GM19193 (cell line): Measurements from ENCODE around the gene ITSN2.

Experiments
- POLR2A ChIP-seq: IDR thresholded peaks from 4 replicates; pipeline ENCODE4 v1.6.1; 2011; ENCODE audit not compliant: insufficient read depth, insufficient read length; ENCODE audit errors: extremely low read depth

ITSN2 gene

DNA sequence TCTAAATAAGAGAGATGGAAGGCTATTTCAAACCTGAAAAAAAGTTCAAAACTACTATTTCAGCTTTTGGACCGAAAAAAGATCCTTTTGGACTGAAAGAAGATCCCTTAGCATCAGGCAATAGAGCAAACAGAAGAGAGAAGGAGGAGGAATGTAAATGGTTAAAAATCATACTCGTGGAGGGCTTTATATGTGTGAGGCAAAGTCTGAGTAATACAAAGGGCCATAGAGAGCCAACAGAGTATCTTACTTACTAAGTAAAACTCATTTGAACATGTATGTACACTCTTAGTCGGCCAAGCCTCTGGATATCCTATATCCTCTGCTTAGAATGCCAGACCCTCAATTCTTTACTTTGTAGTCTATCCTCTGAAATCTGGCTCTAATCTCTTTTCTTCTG is 55.7 kb downstream of the ITSN2 start:
- TF ChIP-seq POLR2A: no peak

DNA sequence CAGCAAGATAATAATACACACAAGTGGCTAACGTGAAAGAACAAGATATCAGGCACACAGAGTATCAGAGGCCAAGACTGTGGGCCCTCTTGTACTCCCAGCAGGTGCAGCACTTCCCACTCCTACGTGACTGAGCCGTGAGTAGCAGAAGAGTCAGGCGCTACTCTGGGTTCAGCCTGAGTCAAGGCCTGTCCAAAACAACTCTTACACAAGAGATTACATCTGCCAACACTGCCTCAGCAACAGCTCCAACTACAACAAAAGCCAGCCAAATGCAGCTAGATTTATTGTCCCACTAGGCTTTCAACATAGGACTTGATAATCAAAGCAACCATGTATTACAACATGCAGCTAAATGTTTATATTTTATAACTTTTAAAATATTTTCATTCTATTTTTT is 56.2 kb downstream of the ITSN2 start:
- no peak for TF ChIP-seq POLR2A

DNA sequence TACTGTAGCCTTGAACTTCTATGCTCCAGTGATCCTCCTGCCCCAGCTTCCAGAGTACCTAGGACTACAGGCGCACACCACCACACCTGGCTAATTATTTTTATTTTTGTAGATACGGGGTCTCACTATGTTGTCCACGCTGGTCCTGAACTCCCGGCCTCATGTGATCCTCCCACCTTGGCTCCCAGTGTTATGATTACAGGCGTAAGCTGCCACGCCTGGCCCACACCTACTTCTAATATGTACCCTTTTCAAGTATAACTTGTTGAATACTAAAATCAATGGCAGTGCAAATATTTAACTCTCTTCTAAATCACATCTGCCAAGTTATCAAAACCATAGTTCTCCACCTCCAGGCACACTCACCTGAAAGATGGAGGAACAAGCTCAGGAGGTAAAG is 58.7 kb downstream of the ITSN2 start:
- TF ChIP-seq POLR2A: no peak

DNA sequence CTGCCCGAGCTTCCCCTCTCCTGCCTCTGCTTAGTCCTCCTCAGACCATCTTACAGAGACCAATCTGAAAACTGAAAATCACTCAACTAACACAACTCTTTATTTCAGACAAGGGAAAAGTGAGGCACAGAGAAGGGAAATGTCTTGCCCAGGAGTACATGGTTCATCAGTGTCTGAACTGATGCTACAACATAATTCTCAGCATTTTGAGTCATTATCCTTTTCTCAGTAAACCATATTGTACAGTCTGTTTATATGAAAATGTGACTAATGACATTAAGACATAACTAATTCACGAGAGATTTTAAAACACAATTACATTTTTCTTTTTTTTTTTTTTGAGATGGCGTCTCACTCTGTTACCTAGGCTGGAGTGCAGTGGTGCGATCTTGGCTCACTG is 62.7 kb downstream of the ITSN2 start:
- TF ChIP-seq POLR2A: no peak

DNA sequence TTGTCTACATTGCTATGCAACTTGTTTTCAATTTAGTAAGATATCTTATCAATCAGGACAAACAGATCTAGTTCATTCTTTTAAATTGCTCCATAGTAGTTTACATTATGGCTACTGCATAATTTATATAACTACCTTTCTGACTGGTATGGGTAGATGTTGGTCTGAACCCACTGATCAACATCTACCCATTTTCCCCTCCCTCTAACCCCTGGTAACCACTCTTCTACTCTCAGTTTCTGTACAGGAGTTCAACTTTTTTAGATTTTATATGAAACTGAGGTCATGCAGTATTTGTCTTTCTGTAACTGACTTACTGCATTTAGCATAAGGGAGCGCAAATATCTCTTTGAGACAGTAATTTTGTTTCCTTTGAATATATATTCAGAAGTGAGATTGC is 73.2 kb downstream of the ITSN2 start:
- TF ChIP-seq POLR2A: no peak

DNA sequence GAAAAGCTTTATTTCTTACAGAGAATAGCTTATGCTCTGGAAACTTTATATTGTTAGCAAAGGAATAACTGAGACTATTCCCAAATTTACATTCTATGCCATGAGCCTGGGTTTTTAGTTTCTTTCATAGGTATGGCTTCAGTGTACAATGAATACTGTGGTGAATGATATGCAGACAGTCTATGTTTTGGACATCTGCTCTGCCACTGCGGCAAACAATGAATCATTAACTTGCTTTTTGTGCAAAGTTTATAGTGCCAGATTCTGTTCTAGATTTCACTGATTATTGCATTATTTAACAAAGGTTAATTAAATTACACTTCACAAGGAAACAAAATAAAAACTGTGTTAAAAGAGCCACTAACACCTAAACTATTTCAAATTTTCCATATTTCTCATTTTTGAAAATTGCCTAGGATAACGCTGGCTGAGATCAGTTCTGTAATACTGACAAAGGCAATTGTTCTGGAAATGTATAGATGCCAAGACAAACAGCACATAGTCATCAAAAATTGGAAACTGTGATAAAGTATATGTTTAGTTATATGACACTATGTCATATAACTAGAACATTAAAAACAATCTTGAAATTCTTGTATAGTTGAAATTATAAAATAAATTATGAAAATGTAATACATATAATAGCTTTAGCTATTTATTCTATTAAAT is 74.7 kb downstream of the ITSN2 start:
- no peak for TF ChIP-seq POLR2A

DNA sequence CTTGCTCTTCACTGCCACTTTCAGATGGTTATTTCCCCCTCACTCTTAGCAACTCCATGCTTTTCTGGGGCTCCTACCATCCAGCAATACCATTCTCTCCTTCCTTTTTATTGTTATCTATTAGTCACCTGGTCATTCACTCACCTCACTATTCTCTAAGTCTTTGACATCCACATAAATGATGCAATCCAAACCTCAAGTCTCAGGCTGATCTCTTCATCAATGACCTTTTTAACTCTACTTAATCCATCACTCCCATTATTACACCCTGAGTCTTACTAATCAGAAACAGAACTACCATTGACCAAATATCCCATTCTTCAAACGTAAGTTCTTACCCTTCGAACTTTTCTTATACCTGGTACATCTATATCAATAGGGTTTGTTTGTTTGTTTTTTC is 79.7 kb downstream of the ITSN2 start:
- TF ChIP-seq POLR2A: no peak

DNA sequence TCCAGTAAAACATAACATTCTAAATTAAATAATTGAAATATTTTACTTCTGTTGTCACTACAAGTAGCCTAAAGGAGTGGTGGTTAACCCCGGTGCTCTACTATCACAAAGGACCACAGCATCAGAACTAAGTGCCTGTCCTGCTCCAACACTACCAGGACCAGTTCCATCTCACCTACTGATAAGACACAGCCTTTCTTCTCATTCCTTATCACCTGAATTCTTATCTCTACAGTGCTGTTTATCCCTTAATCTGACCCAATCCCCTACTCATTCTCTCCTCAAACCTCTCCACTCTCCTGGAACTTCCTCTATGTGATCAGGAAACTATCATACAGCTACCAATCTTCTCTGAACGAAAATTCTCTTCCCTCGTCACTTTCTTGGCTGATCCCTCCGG is 80.2 kb downstream of the ITSN2 start:
- TF ChIP-seq POLR2A: no peak

DNA sequence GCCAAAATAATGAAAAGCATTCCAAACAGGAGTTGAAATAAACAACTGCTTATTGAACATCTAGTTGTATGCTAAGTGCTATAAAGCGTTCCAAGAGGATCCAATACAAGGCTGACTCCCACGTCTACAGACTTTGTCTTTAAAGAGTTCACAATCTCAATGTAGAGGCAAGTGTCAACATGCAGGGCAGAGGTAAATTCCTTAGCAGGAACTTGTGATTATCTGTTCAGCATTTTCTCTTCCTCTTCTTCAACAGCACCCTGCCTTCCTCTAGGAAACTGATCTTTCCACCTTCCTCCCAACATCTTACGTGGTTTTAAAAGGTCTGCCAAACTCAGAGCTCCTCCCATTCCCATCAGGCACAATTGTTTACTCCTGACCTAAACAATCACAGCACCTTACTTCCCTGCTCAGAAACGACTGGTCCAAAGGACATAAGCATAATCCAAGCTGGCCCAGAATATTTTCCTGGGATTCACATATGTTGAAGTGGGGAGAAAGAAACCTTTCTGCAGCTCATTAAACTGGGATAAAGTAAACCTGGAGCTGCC is 83.9 kb downstream of the ITSN2 start:
- no peak for TF ChIP-seq POLR2A

DNA sequence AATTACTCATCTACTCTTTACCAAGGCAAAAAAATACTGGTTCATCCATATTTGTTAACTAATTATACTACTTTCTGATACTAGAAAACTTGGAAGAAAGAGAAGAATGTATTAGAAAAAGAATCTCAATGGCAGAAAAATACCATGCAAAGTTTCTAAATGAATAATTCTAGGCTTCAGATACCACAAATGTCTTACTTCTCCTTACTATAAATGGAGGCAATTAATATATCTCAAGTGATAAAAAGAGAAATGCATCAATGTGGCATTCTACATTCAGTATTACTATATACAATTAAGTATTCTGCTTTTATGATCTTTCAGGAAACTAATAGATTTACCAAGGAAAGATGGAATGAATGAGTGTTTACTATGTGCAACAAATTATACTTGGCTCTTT is 85.5 kb downstream of the ITSN2 start:
- no peak for TF ChIP-seq POLR2A

DNA sequence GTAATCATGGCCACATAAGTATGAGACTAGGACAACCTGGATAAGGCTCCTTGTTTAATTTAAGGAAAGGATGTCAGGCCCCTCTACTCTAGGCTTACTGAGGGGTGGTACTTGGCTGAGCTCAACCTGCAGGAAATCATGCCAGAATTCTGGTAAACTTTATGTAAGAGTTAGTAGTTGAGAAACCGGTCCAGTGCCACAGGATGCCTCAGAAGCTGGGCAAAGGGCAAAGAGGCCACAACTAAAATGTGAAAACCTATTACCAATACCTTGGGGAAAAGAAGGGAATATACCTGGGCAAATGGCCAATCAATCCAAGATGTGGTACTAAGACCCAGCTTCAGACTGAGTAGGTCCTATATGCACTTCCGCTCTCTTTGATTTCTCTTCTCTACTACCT is 86.7 kb downstream of the ITSN2 start:
- TF ChIP-seq POLR2A: no peak

DNA sequence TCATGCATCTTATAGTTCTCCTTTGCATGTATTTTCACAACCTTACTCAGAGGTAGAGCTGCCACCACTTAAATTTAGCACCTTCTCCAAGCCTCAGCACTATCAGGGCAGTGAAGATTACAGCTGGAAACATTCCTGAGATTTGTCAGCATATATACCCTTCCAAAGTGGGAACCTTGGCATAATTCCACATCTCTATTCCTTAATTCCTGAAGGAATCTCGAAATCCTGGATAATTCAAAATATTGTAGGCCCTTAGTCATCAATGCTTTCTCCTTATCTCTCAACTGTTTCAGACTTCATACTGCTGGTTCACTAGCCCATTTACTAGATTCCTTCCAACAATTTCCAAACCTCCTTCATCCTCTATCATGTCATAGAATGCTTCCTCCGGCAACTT is 87.4 kb downstream of the ITSN2 start:
- no peak for TF ChIP-seq POLR2A

DNA sequence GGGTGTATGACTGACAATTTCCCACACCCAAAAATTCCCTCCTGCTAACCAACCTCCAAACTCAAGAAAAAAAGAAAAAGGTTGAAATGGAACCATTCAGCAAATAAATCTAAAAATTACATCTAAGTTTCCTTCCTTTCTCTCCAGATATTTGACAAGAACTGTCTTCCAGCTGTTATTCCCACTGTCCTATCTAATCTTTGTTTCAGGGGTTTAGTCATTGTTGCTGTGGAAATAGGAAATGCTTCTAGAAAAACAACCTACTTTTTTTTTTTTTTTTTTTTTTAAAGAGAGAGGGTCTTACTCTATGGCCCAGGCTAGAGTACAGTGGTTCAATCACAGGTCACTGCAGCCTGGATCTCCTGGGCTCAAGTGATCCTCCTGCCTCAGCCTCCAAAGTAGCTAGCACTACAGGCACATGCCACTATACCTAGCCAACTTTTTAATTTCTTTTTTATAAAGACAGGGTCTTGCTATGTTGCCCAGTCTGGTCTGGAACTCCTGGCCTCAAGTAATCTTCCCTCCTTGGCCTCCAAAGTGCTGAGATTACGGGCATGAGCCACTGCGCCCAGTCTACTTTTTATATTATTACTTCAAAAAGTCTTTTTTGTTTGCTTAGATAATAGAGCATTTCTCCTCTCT is 88.1 kb downstream of the ITSN2 start:
- no peak for TF ChIP-seq POLR2A

DNA sequence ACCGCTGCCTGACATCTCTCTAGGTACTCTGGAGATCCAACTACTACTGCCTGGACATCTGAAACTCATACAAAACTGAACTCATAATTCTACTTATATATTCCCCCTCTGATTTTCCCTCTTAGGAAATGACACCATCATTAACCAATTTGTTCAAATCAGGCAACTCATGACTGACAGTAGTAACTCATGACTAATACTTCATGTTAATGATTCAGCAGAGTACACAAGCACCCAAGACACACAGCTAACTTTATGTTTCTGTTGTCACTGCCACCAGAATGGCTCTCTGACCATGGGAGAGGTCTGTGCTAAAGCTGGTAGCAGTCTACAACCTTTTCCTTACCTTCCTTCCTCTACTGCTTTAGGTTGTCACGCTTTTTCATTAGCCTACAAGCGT is 91.1 kb downstream of the ITSN2 start:
- no peak for TF ChIP-seq POLR2A

DNA sequence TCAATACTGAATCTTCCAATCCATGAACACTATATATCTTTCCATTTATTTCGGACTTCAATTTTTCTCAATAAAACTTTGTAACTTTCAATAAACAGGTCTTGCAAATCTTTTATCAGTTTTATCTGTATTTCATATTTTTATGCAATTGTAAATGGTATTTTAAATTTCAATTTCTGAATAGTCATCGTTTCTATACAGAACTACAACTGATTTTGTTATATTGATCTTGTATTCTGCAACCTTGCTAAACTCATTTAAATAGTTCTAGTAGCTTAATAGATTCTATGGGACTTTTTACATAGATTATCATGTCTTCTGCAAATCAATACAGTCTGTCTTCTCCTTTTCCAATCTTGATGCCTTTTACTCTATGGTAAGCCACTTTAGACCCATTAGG is 95.1 kb downstream of the ITSN2 start:
- TF ChIP-seq POLR2A: no peak

DNA sequence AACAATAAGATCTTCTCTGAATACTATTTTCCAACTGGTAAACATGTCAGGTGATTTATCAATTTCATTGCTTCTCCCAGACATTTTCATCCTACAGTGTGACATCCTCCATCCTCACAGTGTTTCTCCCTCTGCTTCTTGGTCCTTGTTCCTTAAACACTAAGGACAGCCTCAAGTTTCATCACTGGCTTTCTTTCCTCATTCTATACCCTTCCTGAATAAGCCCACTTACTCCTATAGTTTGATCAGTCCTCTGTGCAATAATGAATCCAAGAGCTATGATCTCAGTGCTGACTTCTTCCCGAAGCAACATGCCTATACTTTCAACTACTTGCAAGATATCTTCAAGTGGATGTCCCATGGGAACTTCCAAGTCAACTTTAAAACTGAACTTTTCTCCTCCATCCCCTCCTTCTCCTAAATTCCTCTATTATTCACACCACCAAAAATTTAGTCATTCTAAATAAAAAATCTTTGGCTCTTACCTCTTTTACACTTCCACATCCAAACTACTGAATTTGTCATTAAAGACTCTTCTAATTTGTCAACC is 97.8 kb downstream of the ITSN2 start:
- no peak for TF ChIP-seq POLR2A

DNA sequence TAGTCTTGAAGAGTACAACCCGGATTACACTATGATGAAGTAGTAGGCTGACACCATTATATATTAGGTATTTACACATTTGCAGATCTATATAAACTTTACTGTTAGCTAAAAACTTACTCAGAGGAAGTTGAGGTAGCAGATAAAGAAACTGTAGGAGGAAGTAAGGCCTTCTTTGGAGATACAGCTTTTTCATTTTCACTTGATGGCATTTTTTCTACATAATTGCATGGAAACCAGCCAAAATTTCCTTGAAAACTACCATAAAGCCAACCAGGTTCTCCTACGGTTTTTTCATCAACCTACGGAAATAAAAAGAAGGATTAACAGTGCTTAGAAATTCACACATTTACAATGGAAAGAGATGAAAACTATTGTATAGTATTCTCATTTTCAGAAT is 98.9 kb downstream of the ITSN2 start:
- TF ChIP-seq POLR2A: no peak

DNA sequence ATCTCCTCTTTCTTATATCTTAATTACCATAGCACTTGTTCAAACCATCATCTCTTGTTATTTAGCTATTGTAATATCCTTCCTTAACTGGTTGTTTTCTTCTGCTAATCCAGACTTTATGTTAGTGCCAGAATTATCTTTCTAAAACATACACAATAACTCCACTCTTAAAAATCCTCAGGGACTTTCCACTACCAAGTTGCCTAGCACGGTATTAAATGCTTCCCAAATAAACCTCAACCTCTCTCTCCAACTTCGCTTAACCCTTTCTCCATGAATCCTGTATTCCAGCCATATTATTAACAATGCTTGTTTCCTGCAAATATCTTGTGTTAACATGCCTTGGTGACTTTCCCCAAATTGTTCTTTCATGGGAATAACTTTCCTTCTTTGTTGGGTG is 101.0 kb downstream of the ITSN2 start:
- no peak for TF ChIP-seq POLR2A
